Measurements from ENCODE around the gene FADS2.

FADS2 gene

DNA sequence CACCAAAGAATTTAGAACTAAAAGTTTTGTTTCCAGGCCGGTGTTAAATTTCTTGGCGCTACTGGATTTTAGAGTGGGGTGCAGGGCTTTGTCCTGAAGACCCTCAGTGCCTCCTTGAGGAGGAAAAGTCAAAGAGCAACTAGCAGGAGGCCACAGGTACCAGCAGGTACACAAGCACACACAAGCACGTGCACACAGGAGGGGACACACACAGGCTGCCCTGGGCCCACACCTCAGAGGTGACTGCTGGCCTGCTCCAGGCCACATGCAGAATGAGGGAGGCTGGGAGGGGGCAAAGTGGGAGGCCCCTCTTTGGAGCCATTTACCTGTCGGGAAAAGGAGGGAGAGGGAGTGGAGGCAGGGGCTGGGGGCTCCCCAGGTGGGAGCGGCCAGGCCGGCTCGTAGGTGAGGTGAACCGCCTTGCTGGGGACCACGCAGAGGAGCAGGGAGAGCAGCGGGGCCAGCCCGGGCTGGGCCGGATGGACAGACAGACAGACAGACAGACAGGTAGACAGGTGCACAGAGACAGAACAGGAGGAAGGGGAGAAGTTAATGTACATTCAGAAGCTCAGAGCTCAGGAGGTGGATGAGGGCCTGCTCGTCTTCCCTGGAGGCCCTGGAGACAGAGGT is 77.1 kb downstream of the FADS2 start:
- no peak for TF ChIP-seq POLR2AphosphoS5 (IDR thresholded peaks at IDR 0.05; ENCODE audit: low read depth)
- no peak overlapping the region for H3K27ac ChIP-seq (replicated peaks)
- DNase-seq (ENCODE audit: low read depth in 1 of 2, low spot score in 1 of 2), result no peak

DNA sequence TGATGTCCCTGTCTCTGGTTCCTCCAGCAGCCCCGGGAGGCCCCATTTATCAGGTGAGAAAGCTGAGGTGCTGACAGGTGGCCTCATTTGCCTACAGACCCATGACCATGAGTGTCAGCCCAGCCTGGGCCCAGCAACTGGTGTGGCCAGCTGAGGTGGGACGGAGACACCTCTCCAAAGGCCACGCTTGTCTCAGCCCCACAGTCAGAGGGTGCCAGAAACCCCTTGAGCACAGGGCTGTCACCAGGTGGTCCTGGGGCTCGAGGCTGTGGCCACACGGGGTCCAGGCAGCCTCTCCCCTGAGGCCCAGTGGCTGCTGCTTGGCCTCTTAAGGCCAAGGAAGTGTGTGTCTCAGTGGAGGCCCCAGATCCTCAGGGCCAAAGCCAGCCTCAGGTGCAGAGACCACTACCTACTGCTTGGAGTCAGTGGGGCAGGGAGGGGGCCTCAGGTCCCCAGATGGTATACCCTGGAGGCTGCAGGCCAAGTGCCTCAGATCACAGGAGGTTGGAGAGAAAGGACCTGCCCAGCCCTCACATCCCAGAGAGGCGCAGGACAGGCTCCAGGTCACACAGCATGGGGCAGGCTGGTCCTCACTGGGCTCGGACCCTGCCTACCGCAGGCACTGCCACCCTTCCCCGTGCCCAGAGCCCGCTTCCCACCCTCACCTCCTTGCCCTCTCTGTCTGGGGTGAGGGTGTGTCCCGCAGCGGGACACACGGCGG is 77.9 kb downstream of the FADS2 start:
- no peak overlapping the region for H3K4me3 ChIP-seq (replicated peaks; ENCODE audit: insufficient read depth, low read length)
- H3K27me3 ChIP-seq (ENCODE audit: insufficient read depth, poor library complexity, severe bottlenecking), result no peaks in the 10 kb centered on the region
- TF ChIP-seq POLR2AphosphoS5 (IDR thresholded peaks at IDR 0.05; ENCODE audit: low read depth) (no peak), GABPA (IDR thresholded peaks at IDR 0.05; ENCODE audit: low read depth) (no peak), SPI1 (IDR thresholded peaks at IDR 0.05; ENCODE audit: borderline replicate concordance, low read depth) (no peak)
- TF ChIP-seq, protein P1, sequence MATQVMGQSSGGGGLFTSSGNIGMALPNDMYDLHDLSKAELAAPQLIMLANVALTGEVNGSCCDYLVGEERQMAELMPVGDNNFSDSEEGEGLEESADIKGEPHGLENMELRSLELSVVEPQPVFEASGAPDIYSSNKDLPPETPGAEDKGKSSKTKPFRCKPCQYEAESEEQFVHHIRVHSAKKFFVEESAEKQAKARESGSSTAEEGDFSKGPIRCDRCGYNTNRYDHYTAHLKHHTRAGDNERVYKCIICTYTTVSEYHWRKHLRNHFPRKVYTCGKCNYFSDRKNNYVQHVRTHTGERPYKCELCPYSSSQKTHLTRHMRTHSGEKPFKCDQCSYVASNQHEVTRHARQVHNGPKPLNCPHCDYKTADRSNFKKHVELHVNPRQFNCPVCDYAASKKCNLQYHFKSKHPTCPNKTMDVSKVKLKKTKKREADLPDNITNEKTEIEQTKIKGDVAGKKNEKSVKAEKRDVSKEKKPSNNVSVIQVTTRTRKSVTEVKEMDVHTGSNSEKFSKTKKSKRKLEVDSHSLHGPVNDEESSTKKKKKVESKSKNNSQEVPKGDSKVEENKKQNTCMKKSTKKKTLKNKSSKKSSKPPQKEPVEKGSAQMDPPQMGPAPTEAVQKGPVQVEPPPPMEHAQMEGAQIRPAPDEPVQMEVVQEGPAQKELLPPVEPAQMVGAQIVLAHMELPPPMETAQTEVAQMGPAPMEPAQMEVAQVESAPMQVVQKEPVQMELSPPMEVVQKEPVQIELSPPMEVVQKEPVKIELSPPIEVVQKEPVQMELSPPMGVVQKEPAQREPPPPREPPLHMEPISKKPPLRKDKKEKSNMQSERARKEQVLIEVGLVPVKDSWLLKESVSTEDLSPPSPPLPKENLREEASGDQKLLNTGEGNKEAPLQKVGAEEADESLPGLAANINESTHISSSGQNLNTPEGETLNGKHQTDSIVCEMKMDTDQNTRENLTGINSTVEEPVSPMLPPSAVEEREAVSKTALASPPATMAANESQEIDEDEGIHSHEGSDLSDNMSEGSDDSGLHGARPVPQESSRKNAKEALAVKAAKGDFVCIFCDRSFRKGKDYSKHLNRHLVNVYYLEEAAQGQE (IDR thresholded peaks at IDR 0.05; ENCODE audit: insufficient replicate concordance, low read depth), result no peak
- TF ChIP-seq, protein P2, sequence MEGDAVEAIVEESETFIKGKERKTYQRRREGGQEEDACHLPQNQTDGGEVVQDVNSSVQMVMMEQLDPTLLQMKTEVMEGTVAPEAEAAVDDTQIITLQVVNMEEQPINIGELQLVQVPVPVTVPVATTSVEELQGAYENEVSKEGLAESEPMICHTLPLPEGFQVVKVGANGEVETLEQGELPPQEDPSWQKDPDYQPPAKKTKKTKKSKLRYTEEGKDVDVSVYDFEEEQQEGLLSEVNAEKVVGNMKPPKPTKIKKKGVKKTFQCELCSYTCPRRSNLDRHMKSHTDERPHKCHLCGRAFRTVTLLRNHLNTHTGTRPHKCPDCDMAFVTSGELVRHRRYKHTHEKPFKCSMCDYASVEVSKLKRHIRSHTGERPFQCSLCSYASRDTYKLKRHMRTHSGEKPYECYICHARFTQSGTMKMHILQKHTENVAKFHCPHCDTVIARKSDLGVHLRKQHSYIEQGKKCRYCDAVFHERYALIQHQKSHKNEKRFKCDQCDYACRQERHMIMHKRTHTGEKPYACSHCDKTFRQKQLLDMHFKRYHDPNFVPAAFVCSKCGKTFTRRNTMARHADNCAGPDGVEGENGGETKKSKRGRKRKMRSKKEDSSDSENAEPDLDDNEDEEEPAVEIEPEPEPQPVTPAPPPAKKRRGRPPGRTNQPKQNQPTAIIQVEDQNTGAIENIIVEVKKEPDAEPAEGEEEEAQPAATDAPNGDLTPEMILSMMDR (IDR thresholded peaks at IDR 0.05; ENCODE audit: insufficient read depth, low read length), result no peak
- no peak overlapping the region for H3K27ac ChIP-seq (replicated peaks)
- DNase-seq (ENCODE audit: low read depth in 1 of 2, low spot score in 1 of 2), result no peak

More for the DNA sequence above, 77.1 kb downstream of the FADS2 start:
- H3K27me3 ChIP-seq (ENCODE audit: insufficient read depth, poor library complexity, severe bottlenecking), result no peaks in the 10 kb centered on the region
- H3K4me3 ChIP-seq (replicated peaks; ENCODE audit: insufficient read depth, low read length), result no peak overlapping the region

DNA sequence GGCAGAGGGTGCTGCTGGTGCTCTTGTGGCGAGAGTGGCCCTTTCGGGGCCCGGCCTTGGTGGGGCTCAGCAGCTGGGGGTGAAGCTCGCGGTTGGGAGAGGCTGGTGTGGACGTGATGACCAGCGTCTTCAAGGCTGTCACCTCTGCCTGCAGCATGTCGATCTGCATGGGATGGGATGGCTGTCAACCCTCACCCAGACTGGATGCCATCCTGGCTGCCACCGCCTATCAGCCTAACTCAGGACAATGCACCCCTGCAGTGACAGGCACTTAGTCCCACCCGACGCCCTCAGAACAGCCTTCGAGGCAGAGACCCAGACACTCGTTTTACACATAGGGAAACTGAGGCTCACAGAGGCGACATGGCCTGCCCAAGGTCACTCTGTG is 78.4 kb downstream of the FADS2 start:
- TF ChIP-seq GABPA (IDR thresholded peaks at IDR 0.05; ENCODE audit: low read depth) (no peak), POLR2AphosphoS5 (IDR thresholded peaks at IDR 0.05; ENCODE audit: low read depth) (no peak), SPI1 (IDR thresholded peaks at IDR 0.05; ENCODE audit: borderline replicate concordance, low read depth) (no peak)
- TF ChIP-seq, protein P2 (IDR thresholded peaks at IDR 0.05; ENCODE audit: insufficient read depth, low read length), result no peak
- TF ChIP-seq, protein P1 (IDR thresholded peaks at IDR 0.05; ENCODE audit: insufficient replicate concordance, low read depth), result no peak
- no peak for DNase-seq (ENCODE audit: low read depth in 1 of 2, low spot score in 1 of 2)
- Histone ChIP-seq H3K27ac (replicated peaks) (no peak overlapping the region), H3K27me3 (ENCODE audit: insufficient read depth, poor library complexity, severe bottlenecking) (no peaks in the 10 kb centered on the region), H3K4me3 (replicated peaks; ENCODE audit: insufficient read depth, low read length) (no peak overlapping the region)

DNA sequence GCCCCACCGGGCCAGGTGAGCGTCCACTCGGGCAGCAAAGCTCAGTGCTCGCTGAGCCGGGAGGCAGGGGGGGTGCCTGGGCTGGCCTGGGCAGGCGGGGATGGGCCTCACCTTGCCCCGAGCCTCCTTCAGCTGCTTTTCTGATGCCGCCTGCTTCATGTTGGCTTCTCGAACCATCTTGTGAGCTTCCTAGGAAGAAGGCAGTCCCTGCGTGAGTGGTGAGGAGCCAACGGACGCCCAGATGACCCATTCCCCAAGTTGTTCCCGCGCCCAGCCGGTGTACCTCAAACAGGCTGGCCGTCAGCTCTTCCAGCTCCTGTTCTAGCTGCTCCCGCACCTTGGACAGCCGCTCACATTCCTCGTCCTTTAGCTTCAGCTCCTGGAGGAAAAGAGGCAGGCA is 79.2 kb downstream of the FADS2 start:
- TF ChIP-seq POLR2AphosphoS5 (IDR thresholded peaks at IDR 0.05; ENCODE audit: low read depth), result no peak
- TF ChIP-seq, protein P1 (IDR thresholded peaks at IDR 0.05; ENCODE audit: insufficient replicate concordance, low read depth), result no peak
- TF ChIP-seq, protein P2 (IDR thresholded peaks at IDR 0.05; ENCODE audit: insufficient read depth, low read length), result no peak

More for the DNA sequence above, 79.2 kb downstream of the FADS2 start:
- H3K4me3 ChIP-seq (replicated peaks; ENCODE audit: insufficient read depth, low read length), result no peak overlapping the region
- H3K27me3 ChIP-seq (ENCODE audit: insufficient read depth, poor library complexity, severe bottlenecking), result no peaks in the 10 kb centered on the region
- DNase-seq (ENCODE audit: low read depth in 1 of 2, low spot score in 1 of 2), result no peak
- H3K27ac ChIP-seq (replicated peaks), result no peak overlapping the region
